GM12874 (cell line): ENCODE measurements around the gene MAPK12.
A peak's percentile ranks its signal among the peaks of the same experiment; 100 is the strongest.

Experiments used
- CTCF ChIP-seq: IDR thresholded peaks from 2 replicates; pipeline ENCODE4 v1.5.1; 2011; ENCODE audit warnings: low read depth, mild to moderate bottlenecking, control low read depth, low read length, moderate library complexity; ENCODE audit not compliant: insufficient read depth

Gene MAPK12

DNA sequence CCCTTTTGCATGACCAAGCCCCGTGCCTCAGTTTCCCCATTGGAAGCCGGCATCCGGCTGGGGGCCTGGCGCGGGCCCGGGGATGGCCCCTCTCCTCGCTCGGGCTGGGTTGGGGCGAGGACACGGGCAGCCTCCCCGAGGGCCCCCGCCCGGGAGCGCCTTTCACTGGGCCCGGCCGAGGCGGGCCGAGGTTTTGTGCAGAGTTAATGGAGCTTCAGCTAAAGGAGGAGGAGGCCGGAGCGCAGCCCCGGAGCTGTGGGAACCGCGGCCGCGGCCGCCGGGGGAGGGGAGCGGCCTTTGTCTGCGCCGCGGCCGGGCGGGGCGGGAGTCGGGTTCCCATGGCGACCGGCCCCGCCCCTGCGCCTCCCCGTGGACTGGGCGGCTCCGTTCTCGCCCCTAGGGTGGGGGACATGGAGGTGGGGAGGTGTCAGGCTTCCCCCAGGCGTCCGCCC, 10.1 kb upstream of the MAPK12 start:
- TF ChIP-seq CTCF = 0 out of 2 replicates have a peak, but pooled peaks have one; percentile 6

- no peak for TF ChIP-seq CTCF
Observed at GRCh38 chr22:50270666-50271394, 9.3 kb upstream of the MAPK12 start.

GRCh38 chr22:50269970-50270665, 8.6 kb upstream of the MAPK12 start, which contains the start of gene MAPK11:
MAPK11 (minus strand) TSS chr22:50270380; CDS start chr22:50270292, 88 bp downstream.
- TF ChIP-seq CTCF = no peak

- no peak for TF ChIP-seq CTCF
Observed at GRCh38 chr22:50269573-50269969, 8.1 kb upstream of the MAPK12 start.

DNA sequence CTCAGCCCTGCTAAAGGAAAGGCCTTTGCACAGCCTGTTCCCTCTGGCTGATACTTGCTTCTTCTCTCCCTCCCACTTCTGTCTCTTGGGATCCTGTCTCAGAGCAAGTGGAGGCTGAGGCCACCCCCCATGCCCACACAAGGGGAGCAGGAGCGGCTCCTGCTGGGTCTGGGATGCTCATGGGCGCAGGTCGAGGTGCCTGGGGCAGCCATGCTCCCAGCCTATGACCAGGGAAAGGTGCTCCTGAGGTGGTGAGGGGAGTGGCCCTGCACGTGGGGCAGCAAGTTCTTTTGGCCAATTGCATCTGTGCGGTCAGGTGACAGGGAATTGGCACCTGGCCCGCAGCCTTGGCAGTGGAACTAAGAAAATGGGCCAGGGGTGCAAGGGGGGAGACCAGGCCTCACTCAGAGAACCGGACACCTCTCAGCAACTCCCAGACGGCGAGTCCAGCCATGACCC, 7.2 kb upstream of the MAPK12 start:
- no peak for TF ChIP-seq CTCF

- peak; percentile 35; the same call in 1 of the 2 replicates for TF ChIP-seq CTCF
Observed at GRCh38 chr22:50267591-50268390, 6.3 kb upstream of the MAPK12 start.

- TF ChIP-seq CTCF = no peak
Observed at GRCh38 chr22:50266994-50267393, 5.5 kb upstream of the MAPK12 start.
